Nephron progenitor cell (in vitro differentiated cells): ENCODE measurements around the gene TEX2.
A peak's percentile ranks its signal among the peaks of the same experiment; 100 is the strongest.

ENCODE experiments used
- DNase-seq: peaks from one replicate; pipeline ENCODE4 v3.0.0; 2021
- H3K27ac Mint-ChIP-seq: 2 replicates; pipeline ENCODE4 v1.8.0; 2021; ENCODE audit warnings: mild to moderate bottlenecking, moderate library complexity, mixed read lengths
- H3K27me3 Mint-ChIP-seq: 2 replicates; pipeline ENCODE4 v1.8.0; 2021; ENCODE audit warnings: mild to moderate bottlenecking, low read depth, mixed read lengths; ENCODE audit not compliant: poor library complexity
- H3K36me3 Mint-ChIP-seq: 2 replicates; pipeline ENCODE4 v1.8.0; 2021; ENCODE audit warnings: low read depth, mixed read lengths
- H3K4me1 Mint-ChIP-seq: 2 replicates; pipeline ENCODE4 v1.8.0; 2021; ENCODE audit warnings: mixed read lengths
- H3K4me3 Mint-ChIP-seq: 2 replicates; pipeline ENCODE4 v1.8.0; 2021; ENCODE audit warnings: mild to moderate bottlenecking, moderate library complexity, mixed read lengths
- H3K9me3 Mint-ChIP-seq: 2 replicates; pipeline ENCODE4 v1.8.0; 2021; ENCODE audit warnings: mild to moderate bottlenecking, moderate library complexity, mixed read lengths
- CTCF ChIP-seq: fragments of 200-600 bp; sonication (generic); IDR thresholded peaks from 2 replicates; pipeline ENCODE4 v1.5.0; 2021; ENCODE audit warnings: antibody characterized with exemption

The TEX2 gene

GRCh38 chr17:64163468-64163867 lies 99.6 kb downstream of the TEX2 start:
- Mint-ChIP-seq H3K27ac (no peak overlapping the region), H3K4me1 (peaks cover 39% of the 10 kb centered on the region), H3K9me3 (no peaks in the 10 kb centered on the region), H3K27me3 (peaks cover 12% of the 10 kb centered on the region), H3K4me3 (no peak overlapping the region), H3K36me3 (no peaks in the 10 kb centered on the region)
- no peak for TF ChIP-seq CTCF
- DNase-seq: no peak

DNA sequence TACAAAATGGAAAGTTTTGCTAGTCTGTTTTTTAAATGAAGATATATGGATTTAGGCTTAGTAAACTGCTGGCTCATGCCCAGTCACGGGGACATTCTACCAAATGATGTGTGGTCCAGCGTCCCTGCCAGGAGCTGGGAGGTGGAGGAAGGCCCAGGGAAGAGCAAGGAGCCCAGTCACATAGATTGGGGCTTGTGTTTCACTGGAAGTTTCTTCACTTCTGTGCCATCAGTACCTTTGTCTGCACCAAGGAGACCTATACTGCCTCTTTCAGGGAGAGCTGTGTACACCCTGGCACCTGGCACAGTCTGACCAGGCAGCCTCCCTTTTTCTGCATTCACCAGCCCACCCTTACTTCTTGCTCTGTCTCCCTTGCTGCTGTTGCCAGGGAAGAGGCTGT lies 100.5 kb downstream of the TEX2 start:
- Mint-ChIP-seq H3K9me3 (no peaks in the 10 kb centered on the region), H3K27ac (no peak overlapping the region), H3K4me3 (no peak overlapping the region), H3K27me3 (peaks cover 15% of the 10 kb centered on the region), H3K4me1 (peaks cover 40% of the 10 kb centered on the region), H3K36me3 (no peaks in the 10 kb centered on the region)
- no peak for DNase-seq
- no peak for TF ChIP-seq CTCF

GRCh38 chr17:64161380-64162176 lies 101.5 kb downstream of the TEX2 start:
- no peak for DNase-seq
- no peaks in the 10 kb centered on the region for H3K9me3 Mint-ChIP-seq
- TF ChIP-seq CTCF: no peak
- peaks cover 41% of the 10 kb centered on the region for H3K4me1 Mint-ChIP-seq
- H3K4me3 Mint-ChIP-seq: no peak overlapping the region
- peaks cover 16% of the 10 kb centered on the region for H3K27me3 Mint-ChIP-seq
- no peak overlapping the region for H3K27ac Mint-ChIP-seq
- no peaks in the 10 kb centered on the region for H3K36me3 Mint-ChIP-seq

GRCh38 chr17:64160378-64160777 lies 102.7 kb downstream of the TEX2 start:
- TF ChIP-seq CTCF: no peak
- H3K27ac Mint-ChIP-seq: no peak overlapping the region
- no peaks in the 10 kb centered on the region for H3K36me3 Mint-ChIP-seq
- peaks cover 15% of the 10 kb centered on the region for H3K27me3 Mint-ChIP-seq
- no peak for DNase-seq
- H3K4me1 Mint-ChIP-seq: peaks cover 53% of the 10 kb centered on the region
- no peak overlapping the region for H3K4me3 Mint-ChIP-seq
- no peaks in the 10 kb centered on the region for H3K9me3 Mint-ChIP-seq

DNA sequence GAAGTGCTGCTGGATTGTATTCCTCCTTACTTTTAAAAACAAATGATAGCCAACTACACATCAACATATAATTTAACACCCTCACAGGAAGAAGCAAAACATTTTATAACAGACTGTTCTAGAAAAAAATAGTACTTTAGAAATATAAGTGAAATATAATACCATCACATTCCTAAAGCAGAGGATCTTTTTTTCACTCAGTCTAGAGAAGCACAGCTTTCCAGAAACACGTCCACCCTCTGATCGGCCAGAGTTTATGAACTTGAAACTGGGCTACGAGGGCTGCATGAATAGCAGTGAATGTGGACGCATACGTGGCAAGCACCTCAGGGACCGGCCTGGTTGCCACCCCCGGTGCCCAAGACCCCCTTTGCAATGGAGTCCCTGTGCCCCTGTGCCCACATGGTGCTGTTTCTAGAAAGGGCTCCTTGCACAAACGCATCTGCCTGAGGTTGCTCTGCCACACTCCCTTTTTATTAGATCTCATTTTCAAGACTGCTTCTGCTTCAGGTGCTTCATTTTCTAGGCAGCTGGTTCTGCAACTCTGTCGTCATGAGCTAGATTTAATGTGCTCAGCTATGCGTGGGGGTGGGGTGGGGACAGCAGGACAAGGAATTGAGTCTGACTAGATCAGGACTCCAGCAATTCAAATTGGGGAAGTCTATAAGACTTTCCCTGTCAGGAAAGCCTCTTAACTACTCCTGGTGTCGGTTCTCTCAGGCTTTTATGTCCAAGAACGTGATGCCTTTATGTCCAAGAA lies 104.0 kb downstream of the TEX2 start:
- DNase-seq: peak; percentile 17
- no peaks in the 10 kb centered on the region for H3K36me3 Mint-ChIP-seq
- H3K27me3 Mint-ChIP-seq: peaks cover 7% of the 10 kb centered on the region
- no peak for TF ChIP-seq CTCF
- peak overlapping the region; percentile 68 for H3K27ac Mint-ChIP-seq
- H3K4me1 Mint-ChIP-seq: peaks cover 67% of the 10 kb centered on the region
- no peaks in the 10 kb centered on the region for H3K9me3 Mint-ChIP-seq
- no peak overlapping the region for H3K4me3 Mint-ChIP-seq
